A549 (cell line): ENCODE measurements around the gene SCAP. TPM values are rescaled to one million over a fixed set of nuclear protein-coding genes. Genes with fewer than 3 reads are reported as not detected.

ENCODE experiments used
- ATAC-seq, 2 experiments: fragments of 200-7000 bp in 1 of 2; fragments of >200 bp in 1 of 2; cut with Nextera tagmentation in 1 of 2; cut with Tn5 transposase in 1 of 2; 3 replicates each; pipeline versions ENCODE4 v1.8.0 to v1.9.1; 2018 to 2020; ENCODE audit warnings: mild to moderate bottlenecking in 1 of 2, moderate library complexity in 1 of 2
- CTCF ChIA-PET: fragments of 300-600 bp; sonication (Branson Sonifier 250); formaldehyde crosslinking; extraction: SDS; loops from one replicate; lab custom pipeline; 2021; ENCODE audit warnings: antibody characterized with exemption, inconsistent platforms; lab: Yijun Ruan, JAX
- POLR2A ChIA-PET: fragments of 350-600 bp; formaldehyde crosslinking; extraction: SDS; loops from one replicate; lab custom pipeline; 2021; ENCODE audit warnings: antibody characterized with exemption, inconsistent platforms; lab: Yijun Ruan, JAX
- DNase-seq, 2 experiments: peaks; one replicate each; pipeline versions ENCODE4 v3.0.0 to v3.0.0-alpha.2; 2011 to 2016; ENCODE audit warnings: low read depth in 1 of 2, low spot score in 1 of 2
- FAIRE-seq: peaks from 2 replicates; lab custom pipeline; 2011; peaks lifted over from hg19 to GRCh38; lab: Jason Lieb, UNC
- H3K27ac ChIP-seq, 2 experiments: fragments of >200 bp; sonication (Bioruptor Twin); formaldehyde crosslinking; 3 replicates each; pipeline ENCODE4 v1.5.1; 2016 to 2017
- H3K4me1 ChIP-seq: fragments of >200 bp; sonication (Bioruptor Twin); formaldehyde crosslinking; 3 replicates; pipeline ENCODE4 v1.6.1; 2016
- H3K4me2 ChIP-seq: fragments of >200 bp; sonication (Bioruptor Twin); formaldehyde crosslinking; 3 replicates; pipeline ENCODE4 v1.6.1; 2016
- H3K4me3 ChIP-seq: fragments of >200 bp; sonication (Bioruptor Twin); formaldehyde crosslinking; 3 replicates; pipeline ENCODE4 v1.5.1; 2016
- H3K9me3 ChIP-seq: fragments of >200 bp; sonication (Bioruptor Twin); formaldehyde crosslinking; 3 replicates; pipeline ENCODE4 v1.6.1; 2016
- ATOH8 ChIP-seq: fragments of 250-450 bp; sonication (Bioruptor Pico); IDR thresholded peaks from 2 replicates; pipeline ENCODE4 v1.5.0; 2020; ENCODE audit warnings: low read depth, mild to moderate bottlenecking, moderate library complexity
- BHLHE40 ChIP-seq: IDR thresholded peaks from 2 replicates; pipeline ENCODE4 v1.6.1; 2012; ENCODE audit warnings: low read depth, low read length, inconsistent platforms
- CBX8 ChIP-seq: fragments of 200-600 bp; sonication (generic); IDR thresholded peaks from 2 replicates; pipeline ENCODE4 v1.6.1; 2016
- CHD2 ChIP-seq: fragments of 150-350 bp; IDR thresholded peaks from 2 replicates; pipeline ENCODE4 v1.6.1; 2014; ENCODE audit warnings: low read length; ENCODE audit not compliant: partially characterized antibody
- E2F6 ChIP-seq: IDR thresholded peaks from 2 replicates; pipeline ENCODE4 v1.6.1; 2012; ENCODE audit warnings: low read depth, borderline replicate concordance
- ESRRA ChIP-seq: fragments of 150-350 bp; IDR thresholded peaks from 2 replicates; pipeline ENCODE4 v1.6.1; 2014; ENCODE audit warnings: mild to moderate bottlenecking, low read length, borderline replicate concordance
- FOSL2 ChIP-seq, 2 experiments: fragments of 450-650 bp in 1 of 2; fragments of >200 bp in 1 of 2; sonication (Bioruptor Twin) in 1 of 2; formaldehyde crosslinking; IDR thresholded peaks; 2 replicates each; pipeline versions ENCODE4 v1.5.0 to v1.6.1; 2016 to 2020; ENCODE audit warnings: mild to moderate bottlenecking in 1 of 2, moderate library complexity in 1 of 2
- HDAC2 ChIP-seq: fragments of 200-600 bp; sonication (generic); IDR thresholded peaks from 2 replicates; pipeline ENCODE4 v1.6.1; 2016
- HOXB13 ChIP-seq: fragments of 250-450 bp; sonication (Bioruptor Pico); IDR thresholded peaks from 2 replicates; pipeline ENCODE4 v1.5.0; 2020; ENCODE audit warnings: low read depth, mild to moderate bottlenecking, moderate library complexity
- JUN ChIP-seq, 2 experiments: fragments of >200 bp; sonication (Bioruptor Twin); formaldehyde crosslinking; IDR thresholded peaks; 2 replicates in 1 of 2; 3 replicates in 1 of 2; pipeline ENCODE4 v1.6.1; 2016 to 2017
- MYC ChIP-seq: IDR thresholded peaks from 2 replicates; pipeline ENCODE4 v1.6.1; 2012; ENCODE audit warnings: mild to moderate bottlenecking, inconsistent platforms, low read length, improper control_type of control experiment, borderline replicate concordance
- PBX3 ChIP-seq: IDR thresholded peaks from 2 replicates; pipeline ENCODE4 v1.6.1; 2012
- POLR2A ChIP-seq: IDR thresholded peaks from 2 replicates; pipeline ENCODE4 v1.6.1; 2012; ENCODE audit warnings: mild to moderate bottlenecking, low read length
- POLR2AphosphoS2 ChIP-seq: conservative IDR thresholded peaks from 2 replicates; pipeline ENCODE4 v1.6.1; 2012; ENCODE audit warnings: low read length, improper control_type of control experiment, inconsistent platforms
- RAD21 ChIP-seq, 2 experiments: fragments of >200 bp in 1 of 2; sonication (Bioruptor Twin) in 1 of 2; formaldehyde crosslinking in 1 of 2; IDR thresholded peaks in 1 of 2; conservative IDR thresholded peaks in 1 of 2; 2 replicates in 1 of 2; 3 replicates in 1 of 2; pipeline ENCODE4 v1.6.1; 2012 to 2018; ENCODE audit warnings: inconsistent platforms in 1 of 2
- SREBF2 ChIP-seq: fragments of 450-650 bp; IDR thresholded peaks from 2 replicates; pipeline ENCODE4 v1.6.1; 2014; ENCODE audit warnings: mild to moderate bottlenecking, moderate library complexity
- USF2 ChIP-seq: fragments of 450-650 bp; IDR thresholded peaks from 2 replicates; pipeline ENCODE4 v1.6.1; 2014; ENCODE audit warnings: antibody characterized with exemption
- ZFP36 ChIP-seq: fragments of 450-650 bp; IDR thresholded peaks from 2 replicates; pipeline ENCODE4 v1.6.1; 2014; ENCODE audit warnings: borderline replicate concordance; ENCODE audit not compliant: partially characterized antibody
- ZNF302 ChIP-seq: fragments of 250-450 bp; sonication (Bioruptor Pico); IDR thresholded peaks from 2 replicates; pipeline ENCODE4 v1.9.0; 2021; ENCODE audit warnings: inconsistent platforms, mild to moderate bottlenecking, moderate library complexity
- ZSCAN20 ChIP-seq: fragments of 250-450 bp; sonication (Bioruptor Pico); IDR thresholded peaks from 2 replicates; pipeline ENCODE4 v1.8.0; 2022; ENCODE audit warnings: mild to moderate bottlenecking, moderate library complexity
- WGBS: methylation state at CpG from one replicate; pipeline ENCODE4 v1.1.6; 2017; ENCODE audit errors: missing lambda C conversion rate; 5-methylcytosine and 5-hydroxymethylcytosine counted together
- polyA plus RNA-seq, 4 experiments: library from polyadenylated mRNA; depleted of rRNA in 3 of 4; stranded (reverse); fragments of >200 nt; fragmentation: RNase III in 1 of 4; extraction: RNeasy Plus Mini Kit Qiagen cat#74134 plus additional on column Dnase treatment in 1 of 4; gene quantifications; 2 replicates in 3 of 4; 3 replicates in 1 of 4; pipeline ENCODE4 v1.2.3, GENCODE V29; 2011 to 2017
- TF ChIP-seq, protein P1 (sequence below): fragments of 150-350 bp; IDR thresholded peaks from 2 replicates; pipeline ENCODE4 v1.6.1; 2014; ENCODE audit warnings: low read depth, mild to moderate bottlenecking, low read length
- TF ChIP-seq, protein P2 (sequence below): fragments of 250-450 bp; sonication (Bioruptor Pico); IDR thresholded peaks from 2 replicates; pipeline ENCODE4 v1.5.0; 2021; ENCODE audit warnings: mild to moderate bottlenecking, moderate library complexity, borderline replicate concordance
- TF ChIP-seq, protein P3 (sequence below): fragments of >200 bp; sonication (Bioruptor Twin); formaldehyde crosslinking; IDR thresholded peaks from 3 replicates; pipeline ENCODE4 v1.6.1; 2016

Gene SCAP
- polyA plus RNA-seq, 2 of the 4 experiments (the other 2 are of a cell fraction), result 12.9 to 25.9 TPM

GRCh38 chr3:47416041-47416440 lies 59.7 kb downstream of the SCAP start:
- no peak for ATAC-seq
- WGBS, result 98% methylated on average over 6 of the region's 9 CpGs
- no peak for FAIRE-seq
- H3K27ac ChIP-seq, result no peak overlapping the region
- DNase-seq, result no peak
- POLR2A ChIA-PET, result no interaction called here
- no peaks in the 10 kb centered on the region for H3K9me3 ChIP-seq
- no peaks in the 10 kb centered on the region for H3K4me1 ChIP-seq
- CTCF ChIA-PET, result interaction anchor here (0.8 to 1.0 kb wide), 2 partner anchors 12 to 60 kb away, joined by 3 read pairs; no protein-coding TSS in a partner anchor
- H3K4me2 ChIP-seq, result no peak overlapping the region
- TF ChIP-seq HDAC2, result no peak
- TF ChIP-seq ZNF302 (CRISPR knock-in tag), result no peak
- no peak for TF ChIP-seq HOXB13
- TF ChIP-seq JUN (IDR thresholded peaks at IDR 0.05), result no peak
- no peak for TF ChIP-seq RAD21 (conservative IDR thresholded peaks at IDR 0.05 in 1 of 2, IDR thresholded peaks at IDR 0.05 in 1 of 2)
- TF ChIP-seq ATOH8 (CRISPR knock-in tag), result no peak
- no peak for TF ChIP-seq ESRRA
- TF ChIP-seq POLR2A, result no peak
- no peak for TF ChIP-seq ZSCAN20 (CRISPR knock-in tag)
- no peak for TF ChIP-seq CHD2
- no peak for TF ChIP-seq PBX3
- no peak for TF ChIP-seq CBX8
- TF ChIP-seq, all 56 proteins: peak for 0
- no peak overlapping the region for H3K4me3 ChIP-seq

DNA sequence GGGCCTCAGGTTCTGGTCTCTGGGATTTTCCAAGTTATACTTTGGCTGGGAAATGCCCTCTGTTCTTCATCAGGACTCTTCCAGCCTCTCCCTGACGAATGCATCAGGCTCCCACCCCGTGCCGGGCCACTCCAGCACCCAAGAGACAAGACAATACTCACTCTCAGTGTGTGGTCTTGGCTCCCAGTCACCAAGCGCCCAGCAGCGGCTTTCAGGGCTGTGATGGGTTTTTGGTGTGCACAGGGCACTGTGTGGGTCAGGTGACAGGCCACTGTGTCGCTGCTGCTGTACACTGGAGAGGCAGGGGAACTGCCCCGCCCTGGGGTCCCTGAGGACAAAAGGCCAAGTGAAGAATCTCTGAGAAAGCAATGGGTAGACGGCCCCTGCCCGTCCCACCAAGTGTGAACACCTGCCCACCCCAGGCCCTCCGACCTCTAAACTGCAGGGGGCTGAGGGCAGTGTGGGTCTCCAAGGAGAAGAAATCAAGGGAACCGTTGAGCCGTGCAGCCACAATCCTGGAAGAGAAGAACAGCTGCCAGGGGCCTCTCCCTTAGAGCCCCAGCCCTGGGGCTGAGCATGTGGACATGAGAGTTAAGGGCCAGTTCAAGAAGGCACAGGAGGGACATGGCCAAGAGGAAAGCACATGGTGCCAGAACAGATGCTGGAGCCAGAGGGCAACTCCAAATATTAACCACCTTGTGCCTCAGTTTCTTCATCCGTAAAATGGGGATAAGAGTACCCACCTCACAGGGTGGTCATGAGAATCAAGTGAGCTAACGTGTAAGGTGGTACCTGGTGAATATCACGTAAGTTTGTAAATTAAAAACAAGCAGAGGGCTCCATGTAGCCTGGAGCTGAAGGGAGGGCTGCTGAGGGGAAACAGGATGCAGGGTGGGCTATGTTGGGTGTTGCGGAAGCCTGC lies 60.8 kb downstream of the SCAP start:
- ChIA-PET CTCF (interaction anchor here (0.8 kb wide), 1 partner anchor 13 kb away, joined by 3 read pairs; no protein-coding TSS in a partner anchor), POLR2A (no interaction called here)
- ATAC-seq (no peak), FAIRE-seq (no peak), DNase-seq (no peak)
- Histone ChIP-seq H3K4me1 (no peaks in the 10 kb centered on the region), H3K4me3 (no peak overlapping the region), H3K9me3 (no peaks in the 10 kb centered on the region), H3K27ac (no peak overlapping the region), H3K4me2 (no peak overlapping the region)
- TF ChIP-seq ZFP36, result no peak
- no peak for TF ChIP-seq FOSL2 (IDR thresholded peaks at IDR 0.05)
- TF ChIP-seq FOSL2 (CRISPR knock-in tag; IDR thresholded peaks at IDR 0.05), result no peak
- no peak for TF ChIP-seq SREBF2
- TF ChIP-seq, protein P1, sequence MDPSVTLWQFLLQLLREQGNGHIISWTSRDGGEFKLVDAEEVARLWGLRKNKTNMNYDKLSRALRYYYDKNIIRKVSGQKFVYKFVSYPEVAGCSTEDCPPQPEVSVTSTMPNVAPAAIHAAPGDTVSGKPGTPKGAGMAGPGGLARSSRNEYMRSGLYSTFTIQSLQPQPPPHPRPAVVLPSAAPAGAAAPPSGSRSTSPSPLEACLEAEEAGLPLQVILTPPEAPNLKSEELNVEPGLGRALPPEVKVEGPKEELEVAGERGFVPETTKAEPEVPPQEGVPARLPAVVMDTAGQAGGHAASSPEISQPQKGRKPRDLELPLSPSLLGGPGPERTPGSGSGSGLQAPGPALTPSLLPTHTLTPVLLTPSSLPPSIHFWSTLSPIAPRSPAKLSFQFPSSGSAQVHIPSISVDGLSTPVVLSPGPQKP, result no peak
- no peak for TF ChIP-seq BHLHE40
- TF ChIP-seq, protein P2, sequence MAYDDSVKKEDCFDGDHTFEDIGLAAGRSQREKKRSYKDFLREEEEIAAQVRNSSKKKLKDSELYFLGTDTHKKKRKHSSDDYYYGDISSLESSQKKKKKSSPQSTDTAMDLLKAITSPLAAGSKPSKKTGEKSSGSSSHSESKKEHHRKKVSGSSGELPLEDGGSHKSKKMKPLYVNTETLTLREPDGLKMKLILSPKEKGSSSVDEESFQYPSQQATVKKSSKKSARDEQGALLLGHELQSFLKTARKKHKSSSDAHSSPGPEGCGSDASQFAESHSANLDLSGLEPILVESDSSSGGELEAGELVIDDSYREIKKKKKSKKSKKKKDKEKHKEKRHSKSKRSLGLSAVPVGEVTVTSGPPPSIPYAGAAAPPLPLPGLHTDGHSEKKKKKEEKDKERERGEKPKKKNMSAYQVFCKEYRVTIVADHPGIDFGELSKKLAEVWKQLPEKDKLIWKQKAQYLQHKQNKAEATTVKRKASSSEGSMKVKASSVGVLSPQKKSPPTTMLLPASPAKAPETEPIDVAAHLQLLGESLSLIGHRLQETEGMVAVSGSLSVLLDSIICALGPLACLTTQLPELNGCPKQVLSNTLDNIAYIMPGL (CRISPR knock-in tag), result no peak
- no peak for TF ChIP-seq MYC
- no peak for TF ChIP-seq USF2
- TF ChIP-seq, protein P3, sequence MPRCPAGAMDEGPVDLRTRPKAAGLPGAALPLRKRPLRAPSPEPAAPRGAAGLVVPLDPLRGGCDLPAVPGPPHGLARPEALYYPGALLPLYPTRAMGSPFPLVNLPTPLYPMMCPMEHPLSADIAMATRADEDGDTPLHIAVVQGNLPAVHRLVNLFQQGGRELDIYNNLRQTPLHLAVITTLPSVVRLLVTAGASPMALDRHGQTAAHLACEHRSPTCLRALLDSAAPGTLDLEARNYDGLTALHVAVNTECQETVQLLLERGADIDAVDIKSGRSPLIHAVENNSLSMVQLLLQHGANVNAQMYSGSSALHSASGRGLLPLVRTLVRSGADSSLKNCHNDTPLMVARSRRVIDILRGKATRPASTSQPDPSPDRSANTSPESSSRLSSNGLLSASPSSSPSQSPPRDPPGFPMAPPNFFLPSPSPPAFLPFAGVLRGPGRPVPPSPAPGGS, result no peak
- TF ChIP-seq POLR2AphosphoS2, result no peak
- TF ChIP-seq E2F6, result no peak
- WGBS, result 90% methylated on average over 14 of the region's 16 CpGs
